Lower leg skin (tissue), 3 donors: ENCODE results near the gene CPXM2.

ENCODE experiments used
- CTCF ChIP-seq, 3 donors: fragments of 450-650 bp; IDR thresholded peaks; one replicate each; pipeline ENCODE4 v1.5.1; 2016; ENCODE audit warnings: antibody characterized with exemption in 3 of 3, mild to moderate bottlenecking in 3 of 3, moderate library complexity in 2 of 3
- POLR2A ChIP-seq, 2 donors: fragments of 450-650 bp; IDR thresholded peaks; one replicate each; pipeline ENCODE4 v1.6.1; 2016 to 2017; ENCODE audit warnings: antibody characterized with exemption in 2 of 2, mild to moderate bottlenecking in 1 of 2, moderate library complexity in 1 of 2

GRCh38 chr10:123882681-123883445 lies 8.7 kb downstream of the CPXM2 start:
- no peak for TF ChIP-seq CTCF (IDR thresholded peaks at IDR 0.05)
- TF ChIP-seq POLR2A (IDR thresholded peaks at IDR 0.05), result no peak
